Measurements from ENCODE around the gene SPECC1. TPM values are rescaled to one million over a fixed set of nuclear protein-coding genes. Genes with fewer than 3 reads are reported as not detected.

Gene SPECC1
- total RNA-seq, 1 donor from 2014 or later = 83.0 TPM

DNA sequence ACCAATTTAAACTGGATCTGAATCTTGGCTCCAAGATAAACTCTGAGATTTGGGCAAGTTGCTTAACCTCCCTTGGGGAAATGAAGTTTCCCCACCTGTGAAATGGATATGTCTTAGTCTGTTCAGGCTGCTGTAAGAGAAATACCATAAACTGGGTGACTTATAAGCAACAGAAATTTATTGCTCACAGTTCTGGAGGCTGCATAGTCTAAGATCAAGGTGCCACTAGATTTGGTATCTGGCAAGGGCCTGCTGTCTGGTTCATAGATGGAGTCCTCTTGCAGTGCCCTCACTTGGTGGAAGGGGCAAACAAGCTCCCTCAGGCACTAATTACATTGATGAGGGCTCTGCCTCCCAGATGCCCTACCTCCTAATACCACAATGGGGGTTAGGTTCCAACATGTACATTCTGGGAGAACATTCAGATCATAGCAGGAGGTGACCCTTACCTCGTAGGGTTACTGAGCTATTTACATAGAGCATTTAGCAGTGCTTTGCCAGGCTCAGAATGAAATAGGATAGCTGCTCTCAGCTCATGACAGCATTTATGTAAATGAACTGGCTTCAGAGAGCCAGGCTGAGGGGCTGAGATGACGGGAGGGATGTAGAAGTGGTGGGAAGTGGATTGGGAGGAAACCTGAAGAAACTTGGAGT is 83.9 kb downstream of the SPECC1 start:
- Histone ChIP-seq H3K79me2 (ENCODE audit: insufficient read depth, low read length) (no peaks in the 10 kb centered on the region), H3K27me3 (ENCODE audit: insufficient read depth, low read length) (no peaks in the 10 kb centered on the region), H4K20me1 (ENCODE audit: insufficient read depth, low read length) (no peaks in the 10 kb centered on the region), H3K36me3 (ENCODE audit: insufficient read depth, low read length) (no peaks in the 10 kb centered on the region), H3K4me3 (ENCODE audit: insufficient read depth, low read depth, low read length) (no peak overlapping the region), H2AFZ (ENCODE audit: low read depth, low read length) (no peak overlapping the region), H3K27ac (ENCODE audit: low read depth, low read length) (no peak overlapping the region), H3K4me1 (ENCODE audit: insufficient read depth, low read length) (peaks cover 21% of the 10 kb centered on the region), H3K4me2 (ENCODE audit: low read length) (no peak overlapping the region), H3K9ac (ENCODE audit: low read length) (no peak overlapping the region), H3K9me3 (ENCODE audit: insufficient read depth, low read depth, low read length) (no peaks in the 10 kb centered on the region)
- Mint-ChIP-seq H3K4me1 (ENCODE audit: low read depth, unreplicated experiment) (peaks cover 19% of the 10 kb centered on the region), H3K36me3 (ENCODE audit: low read depth, unreplicated experiment) (no peaks in the 10 kb centered on the region), H3K27me3 (ENCODE audit: low read depth, unreplicated experiment) (peaks cover 4% of the 10 kb centered on the region), H3K4me3 (ENCODE audit: unreplicated experiment) (no peak overlapping the region), H3K9me3 (ENCODE audit: unreplicated experiment) (no peaks in the 10 kb centered on the region), H3K27ac (ENCODE audit: unreplicated experiment) (no peak overlapping the region)
- DNase-seq (ENCODE audit: low read depth) (no peak), FAIRE-seq (no peak)
- TF ChIP-seq, protein P1, sequence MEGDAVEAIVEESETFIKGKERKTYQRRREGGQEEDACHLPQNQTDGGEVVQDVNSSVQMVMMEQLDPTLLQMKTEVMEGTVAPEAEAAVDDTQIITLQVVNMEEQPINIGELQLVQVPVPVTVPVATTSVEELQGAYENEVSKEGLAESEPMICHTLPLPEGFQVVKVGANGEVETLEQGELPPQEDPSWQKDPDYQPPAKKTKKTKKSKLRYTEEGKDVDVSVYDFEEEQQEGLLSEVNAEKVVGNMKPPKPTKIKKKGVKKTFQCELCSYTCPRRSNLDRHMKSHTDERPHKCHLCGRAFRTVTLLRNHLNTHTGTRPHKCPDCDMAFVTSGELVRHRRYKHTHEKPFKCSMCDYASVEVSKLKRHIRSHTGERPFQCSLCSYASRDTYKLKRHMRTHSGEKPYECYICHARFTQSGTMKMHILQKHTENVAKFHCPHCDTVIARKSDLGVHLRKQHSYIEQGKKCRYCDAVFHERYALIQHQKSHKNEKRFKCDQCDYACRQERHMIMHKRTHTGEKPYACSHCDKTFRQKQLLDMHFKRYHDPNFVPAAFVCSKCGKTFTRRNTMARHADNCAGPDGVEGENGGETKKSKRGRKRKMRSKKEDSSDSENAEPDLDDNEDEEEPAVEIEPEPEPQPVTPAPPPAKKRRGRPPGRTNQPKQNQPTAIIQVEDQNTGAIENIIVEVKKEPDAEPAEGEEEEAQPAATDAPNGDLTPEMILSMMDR (IDR thresholded peaks at IDR 0.05; ENCODE audit: insufficient read depth, low read depth, low read length) = no peak
- no peak for TF ChIP-seq EZH2 (IDR thresholded peaks at IDR 0.05; ENCODE audit: insufficient read depth, low read length)

DNA sequence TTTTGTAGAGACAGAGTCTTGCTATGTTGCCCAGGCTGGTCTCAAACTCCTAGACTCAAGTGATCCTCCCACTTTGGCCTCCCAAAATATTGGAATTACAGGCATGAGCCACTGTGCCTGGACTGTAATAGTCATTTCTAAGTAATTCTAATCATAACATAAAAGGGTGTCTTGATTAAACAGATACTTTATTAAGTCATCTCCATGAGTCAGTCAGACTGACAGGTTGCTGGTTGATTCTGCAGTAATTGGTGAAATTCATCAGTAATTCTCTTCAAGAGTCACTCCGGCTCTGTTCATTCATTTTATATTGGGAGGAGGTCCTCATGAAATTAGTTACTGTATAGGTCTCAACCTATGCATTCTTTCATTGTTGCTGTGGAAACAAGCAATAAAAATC is 85.6 kb downstream of the SPECC1 start:
- no peaks in the 10 kb centered on the region for H3K36me3 ChIP-seq (ENCODE audit: insufficient read depth, low read length)
- Mint-ChIP-seq H3K27ac (ENCODE audit: unreplicated experiment) (peak overlapping the region; percentile 58), H3K4me1 (ENCODE audit: low read depth, unreplicated experiment) (peaks cover 19% of the 10 kb centered on the region), H3K36me3 (ENCODE audit: low read depth, unreplicated experiment) (no peaks in the 10 kb centered on the region), H3K9me3 (ENCODE audit: unreplicated experiment) (no peaks in the 10 kb centered on the region), H3K4me3 (ENCODE audit: unreplicated experiment) (no peak overlapping the region), H3K27me3 (ENCODE audit: low read depth, unreplicated experiment) (peaks cover 1% of the 10 kb centered on the region)
- H3K79me2 ChIP-seq (ENCODE audit: insufficient read depth, low read length) = no peaks in the 10 kb centered on the region
- TF ChIP-seq, protein P1 (IDR thresholded peaks at IDR 0.05; ENCODE audit: insufficient read depth, low read depth, low read length) = no peak
- no peak for TF ChIP-seq EZH2 (IDR thresholded peaks at IDR 0.05; ENCODE audit: insufficient read depth, low read length)
- peaks cover 21% of the 10 kb centered on the region for H3K4me1 ChIP-seq (ENCODE audit: insufficient read depth, low read length)
- no peak for DNase-seq (ENCODE audit: low read depth)
- H3K9me3 ChIP-seq (ENCODE audit: insufficient read depth, low read depth, low read length) = no peaks in the 10 kb centered on the region
- no peak overlapping the region for H3K9ac ChIP-seq (ENCODE audit: low read length)
- FAIRE-seq = no peak
- H3K27ac ChIP-seq (ENCODE audit: low read depth, low read length) = no peak overlapping the region
- H3K27me3 ChIP-seq (ENCODE audit: insufficient read depth, low read length) = no peaks in the 10 kb centered on the region
- no peaks in the 10 kb centered on the region for H4K20me1 ChIP-seq (ENCODE audit: insufficient read depth, low read length)
- H3K4me3 ChIP-seq (ENCODE audit: insufficient read depth, low read depth, low read length) = peak overlapping the region; percentile 23
- no peak overlapping the region for H2AFZ ChIP-seq (ENCODE audit: low read depth, low read length)
- H3K4me2 ChIP-seq (ENCODE audit: low read length) = peak overlapping the region; percentile 76

All from astrocyte (in vitro differentiated cells and primary cell).